Measurements from ENCODE around the gene PLEK. TPM values are rescaled to one million over a fixed set of nuclear protein-coding genes. Genes with fewer than 3 reads are reported as not detected.
"Not testable (repeated sequence)": the region's sequence is repeated elsewhere in the genome, so short reads cannot be mapped to it uniquely, and the experiment has no call there.

The PLEK gene
- polyA plus RNA-seq, 3 donors, result 4.2 to 6.4 (median 4.7) TPM

- no peak for DNase-seq
These were observed 70.5 kb downstream of the PLEK start for GRCh38 chr2:68435615-68436014.

DNA sequence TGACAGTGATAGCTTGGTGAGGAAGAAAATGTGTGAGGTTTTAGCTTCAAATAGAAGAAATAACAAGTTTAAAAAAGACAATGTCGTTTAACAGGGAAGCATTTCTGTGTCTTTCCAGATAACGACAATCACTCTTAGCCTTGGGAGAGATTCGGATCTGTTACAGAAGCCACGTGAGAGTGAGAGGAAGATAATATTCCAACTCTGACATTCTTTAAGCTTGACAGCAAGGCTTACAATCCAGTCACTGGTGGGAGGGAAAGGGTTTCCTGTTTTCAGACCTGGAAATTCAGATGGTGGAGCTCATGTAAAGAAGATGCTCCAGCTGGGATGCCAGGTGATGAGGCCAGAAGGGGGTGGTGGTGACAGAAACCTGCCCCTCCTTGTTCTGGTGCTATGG, 71.2 kb downstream of the PLEK start:
- DNase-seq, result peak; percentile 21

- no peak for DNase-seq
These were observed 73.6 kb downstream of the PLEK start for GRCh38 chr2:68438455-68439303.

- peak; percentile 86 for DNase-seq
These were observed 76.3 kb downstream of the PLEK start for GRCh38 chr2:68441179-68441993.

DNA sequence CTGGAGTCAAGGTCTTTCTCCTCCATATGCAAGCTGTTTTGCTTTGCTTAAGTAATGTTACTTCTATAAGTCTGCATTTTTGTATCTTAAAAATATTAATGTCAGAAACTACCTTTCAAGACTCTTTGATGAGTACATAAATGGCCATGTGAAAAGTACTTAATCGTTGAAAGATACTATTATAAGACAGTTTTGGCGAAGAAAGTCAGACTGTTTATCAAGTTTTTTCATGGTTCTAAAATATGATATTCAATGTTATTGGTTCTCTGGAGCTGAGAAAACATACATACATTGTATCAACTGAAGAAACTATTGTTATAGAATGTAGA, 76.9 kb downstream of the PLEK start:
- no peak for DNase-seq

DNA sequence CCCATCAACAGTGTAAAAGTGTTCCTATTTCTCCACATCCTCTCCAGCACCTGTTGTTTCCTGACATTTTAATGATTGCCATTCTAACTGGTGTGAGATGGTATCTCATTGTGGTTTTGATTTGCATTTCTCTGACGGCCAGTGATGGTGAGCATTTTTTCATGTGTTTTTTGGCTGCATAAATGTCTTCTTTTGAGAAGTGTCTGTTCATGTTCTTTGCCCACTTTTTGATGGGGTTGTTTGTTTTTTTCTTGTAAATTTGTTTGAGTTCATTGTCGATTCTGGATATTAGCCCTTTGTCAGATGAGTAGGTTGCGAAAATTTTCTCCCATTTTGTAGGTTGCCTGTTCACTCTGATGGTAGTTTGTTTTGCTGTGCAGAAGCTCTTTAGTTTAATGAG, 81.3 kb downstream of the PLEK start:
- not testable (repeated sequence) for DNase-seq

Other genes with a start within 250 kb of the PLEK start
- gene PNO1, start 207.4 kb upstream of the PLEK start, polyA plus RNA-seq (ENCODE audit: insufficient read length in 3 of 3), result 10 to 100 TPM; 15.9 to 17.2 (median 16.7) TPM
- gene PPP3R1, start 112.8 kb upstream of the PLEK start, polyA plus RNA-seq (ENCODE audit: insufficient read length in 3 of 3), result 10 to 100 TPM; 47.6 to 50.2 (median 48.6) TPM
- gene CNRIP1, start 45.3 kb upstream of the PLEK start, polyA plus RNA-seq (ENCODE audit: insufficient read length in 3 of 3), result 10 to 100 TPM; 16.7 to 23.2 (median 17.8) TPM
- gene FBXO48, start 102.0 kb downstream of the PLEK start, polyA plus RNA-seq (ENCODE audit: insufficient read length in 3 of 3), result 1 to 10 TPM; 1.7 to 2.5 (median 2.3) TPM
- 1 to 10 TPM; 3.7 to 4.2 (median 3.8) TPM for gene APLF, start 102.3 kb downstream of the PLEK start, polyA plus RNA-seq (ENCODE audit: insufficient read length in 3 of 3)